Adrenal gland (tissue), 12 donors: Measurements from ENCODE around the gene TMEM125. TPM values are rescaled to one million over a fixed set of nuclear protein-coding genes. Genes with fewer than 3 reads are reported as not detected.

Experiments used
- DNase-seq, 7 donors: peaks; one replicate each; pipeline ENCODE4 v3.0.0-alpha.2; 2019 to 2020
- H3K27ac ChIP-seq, 5 donors: fragments of 200-600 bp; sonication (generic) in 4 of 5; 1 replicate in 3 of 5; 2 replicates in 2 of 5; pipeline versions ENCODE4 v1.5.1 to v1.8.0; 2016 to 2020; ENCODE audit warnings: mild to moderate bottlenecking in 1 of 5
- H3K27me3 ChIP-seq: fragments of 200-600 bp; 2 replicates; pipeline ENCODE4 v1.8.0; 2021
- H3K36me3 ChIP-seq, 2 donors: fragments of 200-600 bp; replicated peaks in 1 of 2; 1 replicate in 1 of 2; 2 replicates in 1 of 2; pipeline versions ENCODE4 v1.5.1 to v1.8.0; 2018 to 2022
- H3K4me1 ChIP-seq, 2 donors: fragments of 200-600 bp; replicated peaks in 1 of 2; 1 replicate in 1 of 2; 2 replicates in 1 of 2; pipeline versions ENCODE4 v1.5.1 to v1.8.0; 2018 to 2021
- H3K4me3 ChIP-seq, 4 donors: fragments of 200-600 bp; sonication (generic) in 3 of 4; one replicate each; pipeline ENCODE4 v1.5.1; 2016 to 2018
- H3K9me3 ChIP-seq, 3 donors: fragments of 200-600 bp; sonication (generic) in 1 of 3; replicated peaks in 1 of 3; 1 replicate in 2 of 3; 2 replicates in 1 of 3; pipeline versions ENCODE4 v1.5.1 to v1.8.0; 2016 to 2021
- POLR2A ChIP-seq, 2 donors: fragments of 450-650 bp; IDR thresholded peaks; one replicate each; pipeline ENCODE4 v1.6.1; 2017; ENCODE audit warnings: antibody characterized with exemption in 2 of 2, mild to moderate bottlenecking in 2 of 2, moderate library complexity in 1 of 2
- WGBS, 4 donors: extraction: QIAGEN DNeasy Blood & Tissue Kit in 2 of 4; methylation state at CpG; one replicate each; pipeline versions ENCODE4 v1.1.5 to v1.1.7; 2013 to 2017; 5-methylcytosine and 5-hydroxymethylcytosine counted together
- intact Hi-C, 2 donors: fragments of 100-400 bp; cut with DNase I; formaldehyde crosslinking; loops; one replicate each; pipeline versions ENCODE4 v1.14.1 to v1.15.0; 2022 to 2023
- polyA plus RNA-seq, 3 donors: library from polyadenylated mRNA; stranded (reverse); fragments of 200-250 nt in 2 of 3; fragments of 350-450 nt in 1 of 3; fragmentation: Illumina TruSeq in 1 of 3; extraction: RNeasy Lipid Tissue Mini Kit (QIAGEN cat#74804) in 1 of 3; gene quantifications; one replicate each; pipeline ENCODE4 v1.2.3, GENCODE V29; 2013 to 2014
- total RNA-seq, 9 donors: library from RNA; depleted of rRNA in 4 of 9; stranded (reverse); fragments of >200 nt in 4 of 9; fragments of 120-200 nt in 1 of 9; fragmentation: NEBNext Ultra II Directional in 1 of 9; extraction: Animal tissue kit (Norgen Biotek cat#: 25700) in 1 of 9; gene quantifications; one replicate each; pipeline versions ENCODE4 v1.1.0 to v1.2.4, GENCODE V29; 2013 to 2023
- TF ChIP-seq, protein P1 (sequence below), 6 experiments: fragments of 450-650 bp in 4 of 6; fragments of 200-600 bp in 2 of 6; sonication (generic) in 1 of 6; IDR thresholded peaks; 1 replicate in 5 of 6; 2 replicates in 1 of 6; pipeline versions ENCODE4 v1.5.1 to v1.8.0; 2016 to 2021; ENCODE audit warnings: antibody characterized with exemption in 6 of 6, mild to moderate bottlenecking in 2 of 6, moderate library complexity in 1 of 6
- donor health status: healthy with polysubstance abuse.
- donor health status: Bipolar disorder and iron deficiency.
- donor health status: DM: yes; HTN: yes; CAD: no.
- donor health status: DM: no; HTN: no; CAD: no.
- donor health status: DM: no; HTN: no; CAD: no.
- donor health status: DM: yes; HTN: yes; CAD: no.

Gene TMEM125
- total and polyA plus RNA-seq, 12 donors = 0.14 to 2.1 (median 1.0) TPM; not detected in 2

DNA sequence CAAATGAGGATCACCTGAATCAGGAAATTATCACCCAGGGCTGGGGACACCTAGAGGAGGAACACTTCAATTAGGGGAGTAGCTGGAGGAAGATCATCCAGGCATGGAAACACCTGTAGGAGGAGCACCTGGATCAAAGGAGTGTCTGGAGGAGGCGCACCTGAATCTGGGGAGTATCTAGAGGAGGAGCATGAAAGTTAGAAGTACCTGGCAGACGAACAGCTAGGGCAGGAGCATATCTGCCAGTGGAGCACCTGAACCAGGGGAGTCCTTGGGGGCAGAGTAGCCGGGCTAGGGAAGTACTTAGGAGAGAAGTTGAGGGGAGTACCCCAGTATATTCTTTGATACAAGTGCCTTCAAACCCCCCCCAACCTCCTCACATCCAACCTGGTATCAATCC, 14.3 kb downstream of the TMEM125 start:
- Histone ChIP-seq H3K27me3 (no peaks in the 10 kb centered on the region), H3K27ac (no peak overlapping the region), H3K4me1 (peaks cover 0 to 3% of the 10 kb centered on the region in 2 donors), H3K9me3 (no peaks in the 10 kb centered on the region), H3K36me3 (no peaks in the 10 kb centered on the region), H3K4me3 (no peak overlapping the region)
- 86 to 96% (median 89%) methylated on average over 3 of the region's 3 CpGs for WGBS, 4 donors
- TF ChIP-seq, protein P1, sequence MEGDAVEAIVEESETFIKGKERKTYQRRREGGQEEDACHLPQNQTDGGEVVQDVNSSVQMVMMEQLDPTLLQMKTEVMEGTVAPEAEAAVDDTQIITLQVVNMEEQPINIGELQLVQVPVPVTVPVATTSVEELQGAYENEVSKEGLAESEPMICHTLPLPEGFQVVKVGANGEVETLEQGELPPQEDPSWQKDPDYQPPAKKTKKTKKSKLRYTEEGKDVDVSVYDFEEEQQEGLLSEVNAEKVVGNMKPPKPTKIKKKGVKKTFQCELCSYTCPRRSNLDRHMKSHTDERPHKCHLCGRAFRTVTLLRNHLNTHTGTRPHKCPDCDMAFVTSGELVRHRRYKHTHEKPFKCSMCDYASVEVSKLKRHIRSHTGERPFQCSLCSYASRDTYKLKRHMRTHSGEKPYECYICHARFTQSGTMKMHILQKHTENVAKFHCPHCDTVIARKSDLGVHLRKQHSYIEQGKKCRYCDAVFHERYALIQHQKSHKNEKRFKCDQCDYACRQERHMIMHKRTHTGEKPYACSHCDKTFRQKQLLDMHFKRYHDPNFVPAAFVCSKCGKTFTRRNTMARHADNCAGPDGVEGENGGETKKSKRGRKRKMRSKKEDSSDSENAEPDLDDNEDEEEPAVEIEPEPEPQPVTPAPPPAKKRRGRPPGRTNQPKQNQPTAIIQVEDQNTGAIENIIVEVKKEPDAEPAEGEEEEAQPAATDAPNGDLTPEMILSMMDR (IDR thresholded peaks at IDR 0.05) = no peak
- TF ChIP-seq POLR2A (IDR thresholded peaks at IDR 0.05) = no peak
- intact Hi-C loops = no loop called here
- DNase-seq = peak in 1 of 7 donors; percentile 3

DNA sequence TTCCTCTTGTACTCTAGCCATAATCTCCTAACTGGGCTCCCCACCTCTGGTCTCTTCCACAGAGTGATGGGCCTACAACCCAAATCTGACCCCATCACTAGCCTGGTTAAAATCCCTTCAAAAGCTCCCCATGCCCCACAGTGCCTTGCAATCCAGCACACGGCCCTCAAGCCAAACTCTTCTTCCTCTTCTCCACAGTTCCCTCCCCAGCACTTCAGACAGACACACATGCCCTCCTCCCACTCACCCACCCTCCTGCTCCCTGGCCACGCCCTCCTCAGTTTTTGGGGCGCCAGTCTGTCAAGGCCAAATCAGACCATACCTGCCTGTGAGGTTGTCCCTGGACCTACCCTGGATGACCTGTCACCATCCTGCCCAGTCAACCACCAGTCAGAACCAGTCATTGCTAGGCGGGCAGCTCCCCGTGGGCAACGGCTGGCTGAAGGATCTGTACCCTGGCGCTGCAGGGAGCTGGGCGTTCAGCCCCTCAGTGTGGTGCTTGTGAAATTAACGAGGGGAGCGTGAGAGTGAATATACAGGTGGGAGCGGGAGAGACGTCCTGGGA, 14.8 kb downstream of the TMEM125 start:
- 88 to 90% (median 89%) methylated on average over 12 of the region's 12 CpGs for WGBS, 4 donors
- DNase-seq = no peak
- Histone ChIP-seq H3K27me3 (no peaks in the 10 kb centered on the region), H3K9me3 (no peaks in the 10 kb centered on the region), H3K4me1 (peaks cover 0 to 9% of the 10 kb centered on the region in 2 donors), H3K27ac (no peak overlapping the region), H3K36me3 (no peaks in the 10 kb centered on the region), H3K4me3 (no peak overlapping the region)
- intact Hi-C loops = no loop called here
- TF ChIP-seq, protein P1 (IDR thresholded peaks at IDR 0.05) = no peak
- TF ChIP-seq POLR2A (IDR thresholded peaks at IDR 0.05) = no peak

DNA sequence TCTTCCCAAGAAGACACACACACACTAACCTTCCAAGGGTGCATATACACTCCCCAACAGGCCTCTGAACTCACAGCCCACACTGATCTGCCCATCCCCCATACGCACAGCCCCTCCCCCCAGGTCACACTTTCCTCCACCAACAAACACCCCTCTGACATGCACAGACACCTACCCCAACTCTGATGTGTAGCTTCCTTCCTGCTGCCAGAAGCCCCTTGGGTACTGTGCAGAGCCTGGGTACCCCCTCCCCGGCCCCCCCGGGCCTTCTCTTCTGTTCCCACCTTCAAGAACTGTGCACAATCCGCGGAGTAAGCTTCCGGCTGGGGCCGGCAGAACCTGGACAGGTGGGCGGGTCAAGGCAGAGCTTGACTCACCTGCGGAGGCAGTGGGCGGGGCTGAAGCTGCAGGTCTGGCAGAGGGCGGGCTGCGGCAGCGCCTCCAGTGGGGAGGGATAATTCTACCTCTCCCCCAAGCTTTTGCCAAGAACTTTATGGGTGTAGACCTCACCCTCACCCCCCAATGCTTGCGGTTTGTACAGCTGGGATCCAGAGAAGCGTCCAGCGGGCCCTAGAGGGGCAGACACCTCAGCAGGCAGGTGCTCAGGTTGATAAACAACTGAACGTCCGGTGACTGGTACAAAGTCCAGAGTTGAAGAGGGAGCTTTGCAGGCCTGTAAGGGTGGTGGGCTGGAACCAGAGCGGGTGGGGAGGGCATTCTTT, 15.6 kb downstream of the TMEM125 start, which contains the start of gene C1orf210:
TSS of gene C1orf210 (minus strand) at position 313 of the 722 bp plus-strand sequence. CDS start 2,311 bp downstream, outside the sequence.
- WGBS, 4 donors = 44 to 70% (median 60%) methylated on average over 17 to 19 of the region's 19 CpGs
- no peak for DNase-seq
- H3K27ac ChIP-seq = no peak within 1 kb of the TSS
- H3K4me1 ChIP-seq = peaks cover 0 to 10% of the 10 kb centered on the region in 2 donors
- H3K27me3 ChIP-seq = no peaks in the 10 kb centered on the region
- intact Hi-C loops = no loop called here
- H3K36me3 ChIP-seq = no peaks in the 10 kb centered on the region
- no peaks in the 10 kb centered on the region for H3K9me3 ChIP-seq
- no peak for TF ChIP-seq POLR2A (IDR thresholded peaks at IDR 0.05)
- TF ChIP-seq, protein P1 (IDR thresholded peaks at IDR 0.05) = no peak
- H3K4me3 ChIP-seq = no peak within 1 kb of the TSS

- H3K4me1 ChIP-seq = peaks cover 0 to 10% of the 10 kb centered on the region in 2 donors
- DNase-seq = no peak
- H3K9me3 ChIP-seq = no peaks in the 10 kb centered on the region
- intact Hi-C loops = no loop called here
- no peaks in the 10 kb centered on the region for H3K27me3 ChIP-seq
- no peak overlapping the region for H3K4me3 ChIP-seq
- TF ChIP-seq POLR2A (IDR thresholded peaks at IDR 0.05) = no peak
- TF ChIP-seq, protein P1 (IDR thresholded peaks at IDR 0.05) = no peak
- H3K36me3 ChIP-seq = no peaks in the 10 kb centered on the region
- no peak overlapping the region for H3K27ac ChIP-seq
- 95 to 97% (median 96%) methylated on average over 11 of the region's 11 CpGs for WGBS, 4 donors
Measured at GRCh38 chr1:43286115-43286514, 16.3 kb downstream of the TMEM125 start.
